Thyroid gland (tissue), 4 donors: ENCODE results near the gene CDH6. TPM values are rescaled to one million over a fixed set of nuclear protein-coding genes. Genes with fewer than 3 reads are reported as not detected.

Source experiments
- DNase-seq, 2 donors: peaks; one replicate each; pipeline ENCODE4 v3.0.0-alpha.2; 2019
- H3K27ac ChIP-seq, 3 donors: fragments of 200-600 bp; sonication (generic); 1 replicate in 2 of 3; 2 replicates in 1 of 3; pipeline ENCODE4 v1.5.1; 2016 to 2019; ENCODE audit warnings: mild to moderate bottlenecking in 1 of 3, moderate library complexity in 1 of 3
- H3K27me3 ChIP-seq: fragments of 200-600 bp; sonication (generic); one replicate; pipeline ENCODE4 v1.5.1; 2019
- H3K36me3 ChIP-seq, 2 donors: fragments of 200-600 bp; sonication (generic); one replicate each; pipeline ENCODE4 v1.5.1; 2016 to 2019
- H3K4me1 ChIP-seq, 2 donors: fragments of 200-600 bp; sonication (generic); one replicate each; pipeline ENCODE4 v1.5.1; 2017 to 2019
- H3K4me3 ChIP-seq, 3 donors: fragments of 200-600 bp; sonication (generic); replicated peaks in 1 of 3; 1 replicate in 2 of 3; 2 replicates in 1 of 3; pipeline ENCODE4 v1.5.1; 2016; ENCODE audit warnings: mild to moderate bottlenecking in 1 of 3
- H3K9me3 ChIP-seq: fragments of 200-600 bp; sonication (generic); one replicate; pipeline ENCODE4 v1.5.1; 2017
- POLR2A ChIP-seq, 2 donors: fragments of 450-650 bp; IDR thresholded peaks; one replicate each; pipeline ENCODE4 v1.6.1; 2017; ENCODE audit warnings: antibody characterized with exemption in 2 of 2, mild to moderate bottlenecking in 2 of 2, moderate library complexity in 1 of 2
- whole genome bisulfite sequencing, 2 donors: methylation state at CpG; one replicate each; pipeline ENCODE4 v1.1.5; 2017; 5-methylcytosine and 5-hydroxymethylcytosine counted together
- intact Hi-C: fragments of 100-400 bp; cut with DNase I; formaldehyde crosslinking; loops from one replicate; pipeline ENCODE4 v1.15.1; 2023
- total RNA-seq, 4 donors: library from RNA; depleted of rRNA; stranded (reverse); fragments of >200 nt; gene quantifications; one replicate each; pipeline ENCODE4 v1.2.3, GENCODE V29; 2016
- TF ChIP-seq, protein P1 (sequence below), 6 experiments: fragments of 200-600 bp in 3 of 6; fragments of 450-650 bp in 3 of 6; sonication (generic) in 3 of 6; IDR thresholded peaks; one replicate each; pipeline ENCODE4 v1.5.1; 2016 to 2019; ENCODE audit warnings: antibody characterized with exemption in 6 of 6, mild to moderate bottlenecking in 2 of 6, inconsistent platforms in 1 of 6, moderate library complexity in 1 of 6

The CDH6 gene
- total RNA-seq, 4 donors from 2014 or later = 1.0 to 3.0 (median 2.2) TPM

DNA sequence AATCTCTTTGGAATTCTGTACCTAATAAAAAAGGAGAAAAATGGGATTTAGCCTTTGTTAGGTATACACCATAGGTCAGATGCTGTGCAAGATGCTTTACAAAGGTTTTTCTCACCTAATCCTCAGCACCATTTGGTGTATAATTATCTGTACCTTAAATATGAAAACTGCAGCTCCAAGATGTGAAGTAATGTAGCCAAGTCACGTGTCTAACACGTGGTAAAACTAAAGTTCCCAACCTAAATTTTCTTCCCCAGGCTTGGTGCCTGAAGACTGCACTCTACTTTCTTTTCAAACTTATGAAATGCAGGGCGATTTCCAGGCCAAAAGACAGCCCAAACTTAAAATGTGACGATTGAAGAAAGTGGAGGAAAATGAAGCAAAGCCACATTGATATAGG is 125.8 kb downstream of the CDH6 start:
- Histone ChIP-seq H3K27me3 (no peaks in the 10 kb centered on the region), H3K4me1 (no peaks in the 10 kb centered on the region), H3K27ac (no peak overlapping the region), H3K9me3 (no peaks in the 10 kb centered on the region), H3K4me3 (no peak overlapping the region), H3K36me3 (no peaks in the 10 kb centered on the region)
- WGBS, 2 donors = 83% methylated on average over 4 of the region's 4 CpGs
- TF ChIP-seq, protein P1, sequence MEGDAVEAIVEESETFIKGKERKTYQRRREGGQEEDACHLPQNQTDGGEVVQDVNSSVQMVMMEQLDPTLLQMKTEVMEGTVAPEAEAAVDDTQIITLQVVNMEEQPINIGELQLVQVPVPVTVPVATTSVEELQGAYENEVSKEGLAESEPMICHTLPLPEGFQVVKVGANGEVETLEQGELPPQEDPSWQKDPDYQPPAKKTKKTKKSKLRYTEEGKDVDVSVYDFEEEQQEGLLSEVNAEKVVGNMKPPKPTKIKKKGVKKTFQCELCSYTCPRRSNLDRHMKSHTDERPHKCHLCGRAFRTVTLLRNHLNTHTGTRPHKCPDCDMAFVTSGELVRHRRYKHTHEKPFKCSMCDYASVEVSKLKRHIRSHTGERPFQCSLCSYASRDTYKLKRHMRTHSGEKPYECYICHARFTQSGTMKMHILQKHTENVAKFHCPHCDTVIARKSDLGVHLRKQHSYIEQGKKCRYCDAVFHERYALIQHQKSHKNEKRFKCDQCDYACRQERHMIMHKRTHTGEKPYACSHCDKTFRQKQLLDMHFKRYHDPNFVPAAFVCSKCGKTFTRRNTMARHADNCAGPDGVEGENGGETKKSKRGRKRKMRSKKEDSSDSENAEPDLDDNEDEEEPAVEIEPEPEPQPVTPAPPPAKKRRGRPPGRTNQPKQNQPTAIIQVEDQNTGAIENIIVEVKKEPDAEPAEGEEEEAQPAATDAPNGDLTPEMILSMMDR (IDR thresholded peaks at IDR 0.05) = no peak
- TF ChIP-seq POLR2A (IDR thresholded peaks at IDR 0.05) = no peak
- no peak for DNase-seq
- intact Hi-C loops = no loop called here

DNA sequence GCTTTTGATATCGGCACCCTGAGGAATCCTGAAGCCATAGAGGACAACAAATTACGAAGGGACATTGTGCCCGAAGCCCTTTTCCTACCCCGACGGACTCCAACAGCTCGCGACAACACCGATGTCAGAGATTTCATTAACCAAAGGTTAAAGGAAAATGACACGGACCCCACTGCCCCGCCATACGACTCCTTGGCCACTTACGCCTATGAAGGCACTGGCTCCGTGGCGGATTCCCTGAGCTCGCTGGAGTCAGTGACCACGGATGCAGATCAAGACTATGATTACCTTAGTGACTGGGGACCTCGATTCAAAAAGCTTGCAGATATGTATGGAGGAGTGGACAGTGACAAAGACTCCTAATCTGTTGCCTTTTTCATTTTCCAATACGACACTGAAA is 129.5 kb downstream of the CDH6 start:
- DNase-seq = no peak
- Histone ChIP-seq H3K36me3 (no peaks in the 10 kb centered on the region), H3K27ac (no peak overlapping the region), H3K4me1 (no peaks in the 10 kb centered on the region), H3K4me3 (no peak overlapping the region), H3K9me3 (no peaks in the 10 kb centered on the region), H3K27me3 (no peaks in the 10 kb centered on the region)
- intact Hi-C loops = no loop called here
- no peak for TF ChIP-seq POLR2A (IDR thresholded peaks at IDR 0.05)
- TF ChIP-seq, protein P1 (IDR thresholded peaks at IDR 0.05) = no peak
- WGBS, 2 donors = 87 to 91% methylated on average over 18 of the region's 18 CpGs

DNA sequence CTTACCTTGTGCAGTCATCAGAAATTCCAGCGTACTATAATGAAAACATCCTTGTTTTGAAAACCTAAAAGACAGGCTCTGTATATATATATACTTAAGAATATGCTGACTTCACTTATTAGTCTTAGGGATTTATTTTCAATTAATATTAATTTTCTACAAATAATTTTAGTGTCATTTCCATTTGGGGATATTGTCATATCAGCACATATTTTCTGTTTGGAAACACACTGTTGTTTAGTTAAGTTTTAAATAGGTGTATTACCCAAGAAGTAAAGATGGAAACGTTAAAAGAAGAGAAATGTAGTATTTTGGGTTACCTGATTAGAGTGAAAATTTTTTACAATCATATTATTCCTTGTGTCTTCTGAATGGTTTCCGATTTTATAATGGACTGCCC is 131.4 kb downstream of the CDH6 start:
- TF ChIP-seq, protein P1 (IDR thresholded peaks at IDR 0.05) = no peak
- TF ChIP-seq POLR2A (IDR thresholded peaks at IDR 0.05) = no peak
- 73 to 80% methylated on average over 3 of the region's 3 CpGs for WGBS, 2 donors
- intact Hi-C loops = no loop called here

DNA sequence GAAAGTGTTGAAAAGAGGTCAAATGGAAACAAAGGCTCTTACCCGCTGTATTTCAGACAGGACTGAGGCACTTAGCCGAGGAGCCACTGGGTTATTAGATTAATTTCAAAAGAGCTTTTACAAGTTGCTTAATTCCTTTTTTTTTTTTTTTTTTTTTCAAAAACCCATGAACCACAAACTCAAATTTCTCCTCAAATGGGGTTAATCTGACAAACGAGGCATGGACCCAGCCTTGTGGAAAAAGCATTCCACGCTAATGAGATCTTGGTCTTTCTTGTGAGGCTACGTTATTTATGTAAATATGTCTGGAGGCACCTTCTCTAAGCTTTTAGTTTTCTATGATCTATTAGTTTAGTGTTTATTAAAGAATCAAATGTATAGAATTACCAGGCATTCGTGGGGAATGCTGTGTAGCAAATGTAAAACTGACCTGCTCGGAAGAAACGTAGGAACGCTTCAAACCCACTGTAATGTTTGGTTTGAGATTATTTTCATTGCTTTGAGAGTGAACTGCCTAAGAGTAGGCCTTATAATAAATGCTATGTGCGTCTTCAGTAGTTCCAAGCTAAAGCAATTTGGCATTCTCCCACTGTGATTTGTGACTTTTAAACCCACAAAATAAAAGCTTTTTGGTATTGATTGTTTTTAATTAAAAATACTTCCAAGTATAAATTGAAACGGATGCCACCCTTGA is 134.7 kb downstream of the CDH6 start:
- TF ChIP-seq, protein P1 (IDR thresholded peaks at IDR 0.05) = no peak
- TF ChIP-seq POLR2A (IDR thresholded peaks at IDR 0.05) = no peak
- WGBS, 2 donors = 61 to 66% methylated on average over 11 of the region's 11 CpGs
- intact Hi-C loops = no loop called here
- Histone ChIP-seq H3K27ac (no peak overlapping the region), H3K36me3 (no peaks in the 10 kb centered on the region), H3K9me3 (no peaks in the 10 kb centered on the region), H3K4me3 (no peak overlapping the region), H3K4me1 (no peaks in the 10 kb centered on the region), H3K27me3 (no peaks in the 10 kb centered on the region)
- no peak for DNase-seq

More for the DNA sequence above, 131.4 kb downstream of the CDH6 start:
- no peak for DNase-seq
- H3K36me3 ChIP-seq = no peaks in the 10 kb centered on the region
- H3K27ac ChIP-seq = no peak overlapping the region
- no peak overlapping the region for H3K4me3 ChIP-seq
- no peaks in the 10 kb centered on the region for H3K4me1 ChIP-seq
- H3K9me3 ChIP-seq = no peaks in the 10 kb centered on the region
- no peaks in the 10 kb centered on the region for H3K27me3 ChIP-seq

DNA sequence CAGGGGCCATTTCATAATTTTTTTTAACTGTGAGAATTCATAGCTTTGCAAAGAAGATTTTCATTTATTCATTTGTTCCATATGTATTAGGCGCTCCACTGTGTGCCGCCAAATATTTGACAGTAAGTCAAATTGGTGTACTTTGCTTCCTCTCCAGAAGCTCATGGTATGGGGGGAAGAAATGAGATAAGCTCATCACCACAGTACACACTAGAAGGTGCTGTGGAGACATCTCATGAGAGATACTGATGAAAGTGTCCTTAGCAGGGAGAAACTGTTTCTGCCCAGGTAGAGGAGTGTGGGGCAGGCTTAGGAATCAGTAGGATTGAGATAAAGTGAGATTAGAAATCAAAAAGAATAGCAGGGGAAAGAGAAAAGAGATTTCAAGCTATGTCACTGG is 136.2 kb downstream of the CDH6 start:
- WGBS, 2 donors = 95 to 96% methylated on average over 2 of the region's 2 CpGs
- intact Hi-C loops = no loop called here
- no peaks in the 10 kb centered on the region for H3K4me1 ChIP-seq
- no peak overlapping the region for H3K27ac ChIP-seq
- H3K27me3 ChIP-seq = no peaks in the 10 kb centered on the region
- H3K9me3 ChIP-seq = no peaks in the 10 kb centered on the region
- TF ChIP-seq, protein P1 (IDR thresholded peaks at IDR 0.05) = no peak
- no peak for TF ChIP-seq POLR2A (IDR thresholded peaks at IDR 0.05)
- DNase-seq = no peak
- H3K4me3 ChIP-seq = no peak overlapping the region
- no peaks in the 10 kb centered on the region for H3K36me3 ChIP-seq
